GM19463 (cell line): ENCODE measurements around the gene GLRA1.
"Not testable (repeated sequence)": the region's sequence is repeated elsewhere in the genome, so short reads cannot be mapped to it uniquely, and the experiment has no call there.

Source experiments
- ATAC-seq: cut with Tn5 transposase; IDR thresholded peaks from one replicate; pipeline ENCODE4 v1.9.1; 2021; ENCODE audit warnings: mild to moderate bottlenecking, moderate library complexity; ENCODE audit not compliant: unreplicated experiment

Gene GLRA1

GRCh38 chr5:151886546-151887275, 37.9 kb downstream of the GLRA1 start:
- no peak for ATAC-seq

- no peak for ATAC-seq
Observed at GRCh38 chr5:151885138-151885908, 39.3 kb downstream of the GLRA1 start.

GRCh38 chr5:151881621-151882225, 42.9 kb downstream of the GLRA1 start:
- no peak for ATAC-seq

DNA sequence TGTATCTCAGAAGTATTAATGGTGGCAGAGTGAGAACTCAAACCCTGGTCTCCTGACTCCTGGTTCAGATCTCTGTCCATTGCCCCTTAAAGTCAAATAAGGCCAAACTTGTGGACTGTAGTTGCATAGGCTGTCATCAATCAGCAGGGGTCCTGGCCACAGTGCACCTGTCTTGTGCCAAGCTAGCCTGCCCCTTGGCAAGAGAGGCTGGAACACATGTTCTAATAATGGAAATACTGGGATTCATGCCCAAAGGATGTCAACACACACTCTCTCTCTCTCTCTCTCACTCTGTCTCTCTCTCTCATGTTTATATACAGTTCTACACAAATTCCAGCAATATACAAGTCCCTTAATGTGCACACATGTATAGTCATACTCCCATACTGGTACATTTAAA, 44.3 kb downstream of the GLRA1 start:
- no peak for ATAC-seq

DNA sequence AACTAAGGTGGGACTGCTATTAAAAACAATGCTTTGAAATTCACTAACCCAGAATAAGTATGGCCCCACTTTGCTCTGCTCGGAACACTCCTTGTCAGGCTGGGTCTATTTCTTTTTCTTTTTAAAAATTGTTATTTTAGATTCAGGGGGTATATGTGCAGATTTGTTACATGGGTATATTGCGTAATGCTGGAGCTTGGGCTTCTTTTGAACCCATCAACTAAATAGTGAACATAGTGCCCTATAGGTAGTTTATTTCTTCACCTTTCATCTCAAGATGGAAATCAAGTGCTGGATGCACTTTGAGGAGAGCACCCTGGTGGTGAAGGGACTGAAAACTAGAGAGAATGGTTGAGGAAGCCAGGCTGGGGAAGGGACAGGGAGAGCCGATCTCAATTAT, 51.0 kb downstream of the GLRA1 start:
- no peak for ATAC-seq

DNA sequence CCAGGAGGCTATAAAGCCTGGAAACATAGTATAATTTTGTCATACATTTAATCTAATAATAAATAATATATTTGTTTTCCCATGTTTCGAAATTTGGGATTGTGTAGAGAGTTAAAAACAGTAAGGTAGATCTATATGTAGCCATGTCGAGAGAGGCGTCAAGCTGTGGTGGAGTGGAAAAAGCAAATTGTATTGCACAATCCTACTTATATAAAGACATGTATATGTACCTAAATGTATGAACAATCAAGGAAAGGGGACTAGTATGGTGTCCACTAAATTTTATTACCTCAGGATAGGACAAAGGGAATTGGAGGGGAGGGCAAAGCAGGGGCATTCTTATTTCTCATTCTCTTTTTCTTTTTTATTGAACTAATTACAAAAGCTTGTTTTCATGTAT, 52.0 kb downstream of the GLRA1 start:
- no peak for ATAC-seq

DNA sequence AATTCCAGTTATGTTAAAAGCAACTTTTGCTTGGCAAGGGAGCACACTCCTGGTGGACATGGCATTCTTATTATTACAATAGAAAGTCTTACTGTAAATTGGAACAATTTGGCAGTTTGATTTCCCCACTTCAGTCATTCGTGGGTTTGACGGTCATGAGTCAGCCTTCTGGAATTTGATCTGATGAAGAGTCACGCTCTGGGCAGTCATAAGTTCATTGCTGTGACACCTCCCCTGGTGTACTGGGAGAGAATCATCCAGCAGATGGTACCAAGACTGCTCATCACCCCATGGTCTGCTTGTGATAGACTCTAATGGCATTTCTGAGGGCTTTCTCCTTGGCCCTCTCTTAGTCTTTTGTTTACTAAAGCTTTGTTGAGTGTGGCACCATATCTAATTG, 53.8 kb downstream of the GLRA1 start:
- ATAC-seq, result no peak

DNA sequence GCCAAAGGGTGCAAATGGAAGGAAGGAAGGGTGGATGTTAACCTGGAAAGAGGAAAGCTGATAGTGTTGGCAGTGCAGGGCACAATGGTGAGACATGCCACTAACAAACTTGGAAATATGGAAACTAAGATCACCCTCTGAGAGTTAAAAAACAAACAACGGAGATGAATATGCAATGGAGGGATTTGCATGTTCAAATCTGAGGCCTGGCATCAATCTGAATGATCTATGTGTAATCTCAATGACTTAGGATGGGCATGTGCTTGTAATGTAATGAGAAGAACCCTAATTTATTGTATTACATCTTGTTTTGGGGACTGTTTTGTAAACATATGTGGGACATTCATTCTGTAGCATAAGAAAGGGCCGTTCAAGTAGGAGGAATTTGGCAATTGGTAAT, 54.4 kb downstream of the GLRA1 start:
- no peak for ATAC-seq

DNA sequence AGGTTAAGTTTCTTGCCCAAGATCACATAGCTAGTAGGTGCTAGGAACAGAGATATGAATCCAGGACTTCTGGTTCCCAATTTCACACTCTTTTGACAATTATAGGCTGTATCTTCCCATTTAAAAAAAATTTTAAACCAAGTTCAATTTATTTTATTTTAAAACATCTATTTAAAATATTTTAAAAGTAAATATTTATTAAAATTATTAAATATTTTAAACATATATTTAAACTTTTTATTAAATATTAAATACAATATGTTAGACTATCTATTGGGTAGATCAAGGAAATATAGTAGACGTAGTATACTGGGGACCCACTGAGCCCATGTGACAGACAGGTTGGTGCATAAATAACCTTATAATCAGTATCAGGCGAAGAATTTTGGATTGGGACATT, 54.8 kb downstream of the GLRA1 start:
- no peak for ATAC-seq

DNA sequence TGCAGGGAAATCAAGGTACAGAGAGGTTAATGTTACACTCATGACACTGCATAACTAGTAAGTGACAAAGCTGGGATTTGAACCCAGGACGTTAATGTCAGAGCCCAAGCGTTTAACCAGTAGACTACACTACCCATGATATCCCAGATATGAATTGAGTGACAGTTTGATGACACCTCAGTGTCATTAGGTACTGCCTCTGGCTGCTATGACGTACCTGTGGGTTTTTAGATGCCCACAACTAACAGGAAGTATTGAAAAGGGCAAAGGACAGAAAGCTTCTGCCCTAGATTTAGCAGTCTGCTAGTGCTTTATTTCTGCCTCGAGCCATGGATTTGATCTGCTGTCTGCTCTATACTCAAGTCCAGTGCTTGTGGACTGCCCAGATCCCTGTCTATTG, 56.2 kb downstream of the GLRA1 start:
- peak; percentile 72 for ATAC-seq

DNA sequence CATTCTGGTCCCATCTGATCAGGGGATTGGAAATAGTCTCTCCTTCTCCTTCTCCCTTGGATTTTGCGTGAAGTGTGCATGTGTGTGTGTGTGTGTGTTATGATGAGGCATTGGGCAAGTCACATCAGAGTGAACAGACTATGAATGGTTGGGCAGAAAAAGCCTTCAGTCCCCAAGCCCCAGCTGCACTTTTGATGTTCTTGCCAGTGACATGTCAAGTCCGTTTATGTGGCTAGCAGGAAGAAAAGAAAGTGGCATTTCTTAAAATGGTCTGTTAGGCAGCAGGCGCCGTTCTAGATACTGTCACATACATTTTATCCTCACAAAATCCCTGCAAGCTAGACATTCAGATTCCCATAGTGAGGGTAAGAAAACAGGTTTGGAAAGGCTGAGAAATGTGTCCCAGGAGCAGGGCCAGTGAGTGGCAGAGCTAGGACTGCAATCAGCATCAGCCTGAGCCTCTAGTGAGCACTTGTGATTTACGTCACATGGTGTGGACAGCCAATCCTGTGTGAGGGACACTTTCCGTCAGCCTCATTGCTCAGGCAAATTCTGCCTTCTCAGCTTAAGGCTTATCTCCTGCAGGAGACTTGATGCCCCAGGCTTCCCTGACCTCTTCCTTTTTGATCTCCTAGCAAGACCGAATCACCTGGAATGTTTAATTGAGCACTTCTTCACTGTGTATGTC, 60.4 kb downstream of the GLRA1 start:
- no peak for ATAC-seq

DNA sequence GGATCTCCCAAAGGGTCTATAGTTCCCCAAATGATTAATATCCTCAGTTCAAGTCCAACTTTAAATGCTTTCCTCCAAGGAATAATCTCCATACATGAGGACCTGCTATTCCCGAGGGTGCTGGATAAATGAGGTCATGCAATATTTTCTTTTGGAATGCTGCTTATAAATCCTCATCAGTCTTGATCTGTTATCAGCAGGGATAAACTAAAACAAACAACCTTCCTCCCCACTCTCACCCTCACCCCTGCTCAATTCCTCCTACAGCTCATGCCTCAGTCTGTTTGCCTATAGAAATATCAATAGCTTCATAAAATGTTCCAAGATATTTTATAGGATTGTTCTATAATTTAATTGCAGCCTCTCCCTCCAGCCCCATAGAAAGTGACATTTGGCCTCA, 61.1 kb downstream of the GLRA1 start:
- no peak for ATAC-seq

DNA sequence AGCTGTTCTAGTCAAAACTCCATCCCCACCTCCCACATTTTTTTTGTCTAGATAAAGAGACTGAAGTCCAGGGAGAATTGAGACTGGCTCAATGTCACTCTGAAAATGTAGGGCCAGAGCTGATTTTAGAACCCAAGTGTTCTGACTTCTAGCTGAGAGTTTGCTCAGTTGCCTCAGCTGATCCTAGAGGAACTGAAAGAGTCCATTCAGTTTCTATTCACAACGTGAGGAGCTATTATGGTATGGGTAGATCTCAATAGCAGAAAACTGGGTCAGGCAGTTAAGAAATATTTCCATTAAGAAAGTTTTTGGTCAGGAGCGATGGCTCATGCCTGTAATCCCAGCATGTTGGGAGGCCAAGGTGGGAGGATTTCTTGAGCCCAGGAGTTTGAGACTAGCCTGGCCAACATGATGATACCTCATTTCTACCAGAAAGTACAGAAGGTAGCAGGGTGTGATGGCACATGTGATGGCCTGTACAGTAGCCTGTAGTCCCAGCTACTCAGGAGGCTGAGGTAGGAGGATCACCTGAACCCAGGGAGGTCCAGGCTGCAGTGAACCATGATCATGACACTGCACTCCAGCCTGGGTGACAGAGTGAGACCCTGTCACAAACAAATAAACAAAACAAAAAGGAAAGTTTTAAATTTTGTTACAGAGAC, 61.7 kb downstream of the GLRA1 start:
- ATAC-seq, result peak; percentile 61

GRCh38 chr5:151860867-151861266, 63.8 kb downstream of the GLRA1 start:
- ATAC-seq, result not testable (repeated sequence)

GRCh38 chr5:151856861-151857260, 67.8 kb downstream of the GLRA1 start:
- no peak for ATAC-seq

GRCh38 chr5:151855701-151856100, 69.0 kb downstream of the GLRA1 start:
- no peak for ATAC-seq

GRCh38 chr5:151847871-151848270, 76.8 kb downstream of the GLRA1 start:
- no peak for ATAC-seq

DNA sequence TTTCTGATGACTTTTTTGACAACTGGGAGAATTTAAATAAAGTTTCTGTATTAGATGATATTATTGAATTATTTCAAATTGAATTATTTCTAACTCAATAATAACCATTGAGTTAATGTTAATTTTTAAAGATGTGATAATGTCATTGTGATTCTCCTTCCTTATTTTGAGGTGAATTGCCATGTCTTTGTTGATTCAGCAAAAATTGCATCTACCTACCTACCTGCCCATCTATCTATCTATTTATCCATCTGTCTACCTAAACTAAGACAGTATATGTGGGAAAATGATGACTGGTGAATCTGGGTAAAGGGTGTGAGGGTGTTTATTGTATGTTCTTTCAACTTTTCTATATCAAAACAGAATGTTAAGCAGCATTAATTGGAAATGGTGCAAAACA, 77.9 kb downstream of the GLRA1 start:
- ATAC-seq, result no peak

DNA sequence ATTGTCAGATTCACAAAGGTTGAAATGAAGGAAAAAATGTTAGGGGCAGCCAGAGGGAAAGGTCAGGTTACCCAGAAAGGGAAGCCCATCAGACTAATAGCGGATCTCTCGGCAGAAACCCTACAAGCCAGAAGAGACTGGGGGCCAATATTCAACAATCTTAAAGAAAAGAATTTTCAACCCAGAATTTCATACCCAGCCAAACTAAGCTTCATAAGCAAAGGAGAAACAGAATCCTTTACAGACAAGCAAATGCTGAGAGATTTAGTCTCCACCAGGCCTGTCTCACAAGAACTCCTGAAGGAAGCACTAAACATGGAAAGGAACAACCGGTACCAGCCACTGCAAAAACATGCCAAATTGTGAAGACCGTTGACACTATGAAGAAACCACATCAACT, 91.8 kb downstream of the GLRA1 start:
- not testable (repeated sequence) for ATAC-seq

DNA sequence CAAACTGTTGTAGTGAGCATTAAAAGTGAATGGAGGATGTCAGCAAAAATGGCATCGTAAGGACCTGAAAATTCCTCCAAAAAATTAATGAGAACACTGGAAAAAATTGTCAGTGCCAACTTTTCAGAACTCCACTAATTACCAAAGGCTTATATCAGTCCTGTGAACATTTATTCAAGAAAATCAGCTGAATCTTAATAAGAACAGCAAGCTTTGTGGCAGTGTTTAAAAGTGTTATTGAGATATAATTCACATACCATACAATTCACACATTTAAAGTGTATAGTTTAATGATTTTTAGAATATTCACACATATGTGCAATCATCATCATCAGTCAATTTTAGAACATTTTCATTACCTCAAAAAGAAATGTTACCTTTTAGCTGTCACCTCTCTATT, 95.3 kb downstream of the GLRA1 start:
- no peak for ATAC-seq

GRCh38 chr5:151825445-151825844, 99.2 kb downstream of the GLRA1 start:
- ATAC-seq, result peak; percentile 70
